IPS-11a (cell line): ENCODE data around the gene RAP2A.
A peak's percentile ranks its signal among the peaks of the same experiment; 100 is the strongest.

Source experiments
- H3K4me3 ChIP-seq: one replicate; pipeline ENCODE4 v1.5.1; 2013; ENCODE audit warnings: low read depth, low read length, control low read depth

Gene RAP2A

GRCh38 chr13:97422118-97423054 lies 11.6 kb upstream of the RAP2A start:
- H3K4me3 ChIP-seq: no peak overlapping the region

GRCh38 chr13:97423300-97424045 lies 10.5 kb upstream of the RAP2A start:
- no peak overlapping the region for H3K4me3 ChIP-seq

- no peak overlapping the region for H3K4me3 ChIP-seq
Measured at GRCh38 chr13:97425590-97425989, 8.4 kb upstream of the RAP2A start.

GRCh38 chr13:97426695-97427094 lies 7.3 kb upstream of the RAP2A start:
- no peak overlapping the region for H3K4me3 ChIP-seq

GRCh38 chr13:97429681-97430081 lies 4.3 kb upstream of the RAP2A start:
- no peak overlapping the region for H3K4me3 ChIP-seq

- no peak overlapping the region for H3K4me3 ChIP-seq
Measured at GRCh38 chr13:97430296-97430695, 3.7 kb upstream of the RAP2A start.

GRCh38 chr13:97431171-97431764 lies 2.7 kb upstream of the RAP2A start:
- H3K4me3 ChIP-seq: no peak overlapping the region

- peak overlapping the region; percentile 47 for H3K4me3 ChIP-seq
Measured at GRCh38 chr13:97432232-97432916, 1.6 kb upstream of the RAP2A start.

- H3K4me3 ChIP-seq: peak overlapping the region; percentile 89
Measured at GRCh38 chr13:97432917-97433726, 847 bp upstream of the RAP2A start.

GRCh38 chr13:97434397-97435201 lies 630 bp downstream of the RAP2A start:
- peak overlapping the region; percentile 92 for H3K4me3 ChIP-seq

GRCh38 chr13:97435323-97435722 lies 1.4 kb downstream of the RAP2A start:
- peak overlapping the region; percentile 92 for H3K4me3 ChIP-seq

- H3K4me3 ChIP-seq: no peak overlapping the region
Measured at GRCh38 chr13:97435794-97436193, 1.8 kb downstream of the RAP2A start.

GRCh38 chr13:97436845-97437244 lies 2.9 kb downstream of the RAP2A start:
- no peak overlapping the region for H3K4me3 ChIP-seq

GRCh38 chr13:97437729-97438128 lies 3.8 kb downstream of the RAP2A start:
- H3K4me3 ChIP-seq: no peak overlapping the region

- H3K4me3 ChIP-seq: no peak overlapping the region
Measured at GRCh38 chr13:97438856-97439595, 5.1 kb downstream of the RAP2A start.

GRCh38 chr13:97440598-97441170 lies 6.7 kb downstream of the RAP2A start:
- no peak overlapping the region for H3K4me3 ChIP-seq

GRCh38 chr13:97441368-97441767 lies 7.4 kb downstream of the RAP2A start:
- H3K4me3 ChIP-seq: no peak overlapping the region

- no peak overlapping the region for H3K4me3 ChIP-seq
Measured at GRCh38 chr13:97445522-97446187, 11.7 kb downstream of the RAP2A start.
